NCI-H1092 (cell line): ENCODE measurements around the gene GALNT8.
"Not testable (repeated sequence)": the region's sequence is repeated elsewhere in the genome, so short reads cannot be mapped to it uniquely, and the experiment has no call there.

Experiments
- DNase-seq: peaks from one replicate; lab custom pipeline; 2025; lab: John Stamatoyannopoulos, UW

GALNT8 gene

GRCh38 chr12:4743046-4743445 is 22.8 kb downstream of the GALNT8 start:
- no peak for DNase-seq

- no peak for DNase-seq
Observed at GRCh38 chr12:4744709-4745108, 24.5 kb downstream of the GALNT8 start.

DNA sequence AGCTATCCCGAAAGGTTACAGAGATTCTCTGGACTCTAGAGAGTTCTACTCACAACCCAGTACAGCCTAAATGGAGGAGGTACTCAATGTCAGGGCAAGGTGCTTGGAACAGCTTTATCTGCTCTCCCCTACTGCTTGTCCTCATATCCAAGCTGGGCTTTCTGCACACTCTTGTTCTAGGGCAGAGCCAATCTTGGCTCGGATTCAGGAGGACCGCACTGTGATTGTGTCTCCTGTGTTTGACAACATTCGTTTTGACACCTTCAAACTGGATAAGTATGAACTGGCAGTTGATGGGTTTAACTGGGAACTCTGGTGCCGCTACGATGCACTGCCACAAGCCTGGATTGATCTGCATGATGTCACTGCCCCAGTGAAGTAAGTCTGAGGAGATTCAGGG is 25.0 kb downstream of the GALNT8 start:
- no peak for DNase-seq

GRCh38 chr12:4751654-4752053 is 31.5 kb downstream of the GALNT8 start:
- DNase-seq: not testable (repeated sequence)

GRCh38 chr12:4762773-4763172 is 42.6 kb downstream of the GALNT8 start:
- DNase-seq: no peak

- DNase-seq: peak; percentile 58
Observed at GRCh38 chr12:4763549-4763948, 43.3 kb downstream of the GALNT8 start.

GRCh38 chr12:4766445-4766844 is 46.2 kb downstream of the GALNT8 start:
- no peak for DNase-seq

DNA sequence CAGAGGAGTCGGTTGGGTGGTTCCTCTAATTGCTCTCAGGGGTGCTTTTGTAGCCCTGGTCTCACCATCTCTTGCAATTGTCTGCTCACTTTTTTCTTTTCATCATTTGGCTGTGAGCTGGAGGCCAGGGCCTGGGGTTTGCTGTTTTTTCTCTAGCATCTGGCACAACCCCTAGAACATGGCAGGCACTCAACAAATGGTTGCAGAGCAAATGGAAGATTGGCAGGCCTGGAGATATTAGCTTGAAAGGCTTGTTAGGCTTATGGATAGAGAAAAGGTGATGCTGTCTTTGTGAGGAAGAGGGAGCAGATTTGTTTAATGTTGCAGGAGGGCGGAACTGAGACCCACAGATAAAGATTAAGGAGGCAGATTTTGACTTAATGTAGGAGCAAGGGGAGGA is 47.0 kb downstream of the GALNT8 start:
- DNase-seq: no peak

- no peak for DNase-seq
Observed at GRCh38 chr12:4768341-4768740, 48.1 kb downstream of the GALNT8 start.

GRCh38 chr12:4769073-4769472 is 48.9 kb downstream of the GALNT8 start:
- DNase-seq: no peak

DNA sequence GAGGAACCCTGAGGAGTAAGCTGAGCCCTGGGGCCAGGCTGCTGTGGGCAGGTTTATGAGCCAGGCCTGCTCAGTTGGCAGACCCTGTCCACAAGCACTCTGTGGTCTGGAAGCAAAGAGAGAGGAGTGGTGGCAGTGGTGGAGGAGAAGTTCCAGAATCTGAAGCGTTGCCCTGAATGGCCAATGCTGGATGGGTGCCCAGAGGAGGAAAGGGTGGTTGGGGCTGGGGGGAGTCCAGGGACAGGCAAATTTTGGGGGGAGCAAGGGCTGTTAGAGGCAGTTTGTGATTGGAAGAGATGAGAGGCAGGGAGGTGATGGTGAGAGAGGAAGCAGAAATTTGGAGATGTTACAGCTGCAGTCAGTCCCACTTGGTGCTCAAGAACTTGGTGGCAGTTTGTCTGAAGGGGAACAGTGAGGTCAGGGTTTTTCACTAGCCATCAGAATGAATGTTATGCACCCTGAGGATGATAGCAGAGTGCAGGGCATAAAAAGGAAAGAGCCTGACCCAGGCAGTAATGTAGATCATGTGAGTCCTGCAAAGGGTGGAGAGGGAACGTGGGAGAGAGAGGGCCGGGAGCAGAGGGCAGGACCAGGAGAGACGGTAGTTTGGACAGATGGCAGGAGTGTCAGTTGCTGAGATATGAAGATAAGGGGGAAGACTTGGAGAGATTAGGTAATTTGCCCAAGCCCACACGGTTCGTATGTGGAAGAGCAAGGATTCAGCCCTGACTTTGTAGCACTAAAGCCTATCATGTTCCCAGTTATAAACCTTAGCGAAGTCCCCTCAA is 51.2 kb downstream of the GALNT8 start:
- DNase-seq: no peak

- DNase-seq: no peak
Observed at GRCh38 chr12:4771960-4772566, 51.9 kb downstream of the GALNT8 start.

- no peak for DNase-seq
Observed at GRCh38 chr12:4775936-4776335, 55.7 kb downstream of the GALNT8 start.

DNA sequence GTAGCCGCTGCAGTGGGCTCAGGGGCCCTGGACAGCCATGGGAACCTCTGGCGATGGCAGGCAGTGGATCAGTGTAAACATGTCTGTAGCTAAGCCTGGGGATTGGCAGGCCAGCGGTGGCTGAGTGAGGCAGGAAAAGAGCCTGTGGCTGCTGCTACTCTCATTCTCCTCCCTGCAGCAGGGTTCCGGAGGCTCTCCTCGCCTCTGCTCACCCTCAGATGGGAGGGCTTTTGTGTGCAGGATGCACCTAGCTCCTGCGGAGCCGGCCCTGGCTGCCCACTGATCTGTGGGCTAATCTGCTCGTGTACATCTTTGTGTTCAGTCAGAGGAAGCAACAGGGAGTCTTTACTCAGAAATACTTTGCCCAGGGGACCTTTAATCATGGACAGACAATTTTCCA is 59.5 kb downstream of the GALNT8 start:
- DNase-seq: no peak

DNA sequence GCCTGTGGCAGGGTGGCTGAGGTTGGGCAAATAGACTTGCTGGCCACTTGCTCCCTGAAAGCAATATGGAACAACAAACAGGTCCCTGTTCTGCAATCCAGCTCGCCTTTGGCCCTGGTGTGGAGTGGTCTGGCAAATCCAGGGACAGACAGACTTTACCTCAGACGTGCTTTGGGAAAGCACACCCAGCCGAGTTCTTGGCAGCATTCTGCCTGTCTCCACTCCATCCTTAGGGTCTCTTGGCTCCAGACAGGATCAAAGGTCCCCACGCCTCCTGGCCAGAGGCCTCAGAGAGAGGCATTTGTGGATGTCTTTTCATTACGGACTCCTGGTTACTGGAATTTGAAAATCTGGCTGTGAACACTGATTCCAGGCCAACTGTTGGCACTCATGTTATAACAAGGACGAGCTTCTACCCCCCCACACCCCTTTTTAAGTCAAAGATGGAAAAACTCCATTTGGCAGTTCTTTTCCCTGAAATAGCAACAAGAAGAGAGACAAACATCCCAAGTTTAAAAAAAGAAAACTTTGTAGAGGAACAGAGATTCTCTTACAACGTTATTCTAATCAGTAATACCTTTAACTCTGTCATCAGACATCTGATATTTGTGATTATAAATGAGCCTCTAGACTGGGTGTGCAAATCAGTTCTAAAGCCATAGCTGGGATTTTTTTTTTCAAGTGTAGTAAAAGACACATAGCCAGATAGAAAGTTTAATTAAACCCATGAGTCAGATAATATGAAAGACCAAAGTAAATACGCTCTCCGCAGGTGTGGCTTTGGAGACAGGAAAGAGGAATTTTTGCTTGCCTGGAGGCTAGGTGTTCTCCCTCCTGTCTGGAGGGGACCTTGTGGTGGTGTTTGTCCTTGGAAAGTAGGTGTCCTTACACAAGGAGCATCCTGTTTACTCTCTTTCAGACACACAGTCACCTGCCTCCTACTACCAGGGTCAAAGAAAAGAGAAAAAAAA is 60.7 kb downstream of the GALNT8 start:
- no peak for DNase-seq

DNA sequence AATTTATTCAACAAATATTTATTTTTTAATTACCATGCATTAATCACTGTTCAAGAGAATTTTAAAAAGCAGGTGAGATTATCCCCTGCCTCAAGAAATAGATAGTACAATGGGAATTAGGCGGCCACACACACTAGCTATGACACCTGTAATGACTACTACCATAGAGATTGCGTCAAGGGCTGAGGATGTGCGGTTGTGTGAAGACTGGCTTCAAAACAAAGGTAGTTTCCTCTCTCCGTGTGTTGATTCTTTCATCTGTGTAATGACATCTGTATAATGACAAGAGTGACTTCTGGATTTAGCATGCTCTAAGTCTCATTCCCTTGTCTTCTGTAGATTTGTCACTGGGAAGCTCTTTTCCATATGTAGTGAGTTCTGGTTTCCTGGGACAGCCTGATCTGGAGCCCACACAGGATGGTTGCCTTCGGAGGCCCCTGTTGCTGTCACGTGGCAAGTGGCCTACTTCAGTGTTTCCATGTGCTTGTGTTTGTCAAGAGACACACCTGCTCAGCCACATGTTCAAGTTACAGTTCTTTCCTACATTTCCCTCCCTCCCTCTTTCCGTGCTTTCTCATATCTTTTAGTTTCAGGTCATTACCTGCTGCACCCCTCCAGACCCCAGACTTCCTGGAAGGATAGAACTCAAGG is 64.3 kb downstream of the GALNT8 start:
- DNase-seq: no peak

DNA sequence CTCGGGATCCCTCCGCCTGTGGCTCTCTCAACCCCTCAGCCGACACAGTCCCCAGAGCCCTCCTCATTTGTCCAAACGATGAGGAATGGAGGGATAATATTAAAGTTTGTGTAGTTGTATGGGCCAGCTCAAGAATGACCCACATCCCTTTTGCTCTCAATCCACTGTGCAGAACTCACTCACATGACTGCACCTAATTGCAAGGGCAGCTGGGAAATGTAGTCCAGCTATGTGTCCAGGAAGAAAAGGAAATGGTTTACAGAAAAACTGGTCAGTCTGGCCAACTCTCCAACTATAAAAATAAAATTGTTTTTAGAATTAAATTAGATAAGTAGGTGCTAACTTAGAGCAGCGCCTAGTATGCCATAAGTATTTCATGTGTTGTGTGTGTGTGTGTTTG is 66.6 kb downstream of the GALNT8 start:
- no peak for DNase-seq

DNA sequence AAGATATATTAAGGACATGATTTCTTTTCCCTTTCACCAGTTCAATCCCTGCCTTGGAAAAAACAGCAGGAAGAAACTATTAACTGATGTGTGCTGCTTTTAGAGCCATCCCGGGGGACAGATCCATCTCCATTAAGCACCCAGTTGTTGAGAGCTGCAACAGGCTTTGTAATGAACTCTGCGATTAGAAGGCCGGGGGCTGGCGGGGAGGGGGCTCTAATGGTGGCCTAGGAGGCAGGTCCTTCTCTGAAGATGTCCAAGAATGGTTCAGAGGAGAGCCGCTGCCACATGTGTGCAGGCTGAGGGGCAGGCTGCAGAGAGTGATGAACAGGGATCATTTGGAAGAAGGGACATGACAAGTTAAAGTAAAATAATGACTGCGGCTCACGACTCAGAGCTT is 67.8 kb downstream of the GALNT8 start:
- DNase-seq: no peak

GRCh38 chr12:4789776-4790175 is 69.6 kb downstream of the GALNT8 start:
- DNase-seq: no peak

DNA sequence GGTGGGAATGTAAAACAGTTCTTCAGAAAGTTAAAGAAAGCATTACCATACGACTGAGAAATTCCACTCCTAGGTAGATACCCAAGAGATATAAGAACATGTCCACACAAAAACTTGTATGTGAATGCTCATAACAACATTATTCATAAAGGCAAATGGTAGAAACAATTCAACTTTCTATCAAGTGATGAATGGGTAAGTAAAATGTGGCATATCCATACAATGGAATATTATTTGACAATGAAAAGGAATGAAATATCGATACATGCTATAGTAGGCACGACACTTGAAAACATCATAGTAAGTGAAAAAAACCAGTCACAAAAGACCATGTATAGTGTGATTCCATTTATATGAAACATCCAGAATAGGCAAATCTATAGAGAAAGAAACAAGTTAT is 71.3 kb downstream of the GALNT8 start:
- no peak for DNase-seq

DNA sequence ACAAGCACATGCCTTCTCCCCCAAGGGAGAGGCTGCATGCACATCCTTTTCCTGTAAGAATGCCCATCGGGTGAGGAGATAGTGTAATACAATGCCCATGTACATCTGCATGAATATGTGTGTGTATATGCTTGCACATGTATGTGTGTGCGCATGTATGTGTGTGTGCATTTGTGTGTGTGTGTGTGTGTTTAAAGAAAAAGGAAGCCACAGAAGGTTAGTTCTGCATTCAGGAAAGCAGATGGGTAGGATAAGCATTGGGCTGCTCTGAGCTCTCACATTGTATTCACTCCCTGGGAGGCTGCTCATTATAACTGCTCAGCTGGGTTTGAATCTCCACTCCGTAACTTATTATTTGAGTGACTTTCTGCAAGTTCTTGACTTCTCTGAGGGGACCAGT is 74.3 kb downstream of the GALNT8 start:
- no peak for DNase-seq

DNA sequence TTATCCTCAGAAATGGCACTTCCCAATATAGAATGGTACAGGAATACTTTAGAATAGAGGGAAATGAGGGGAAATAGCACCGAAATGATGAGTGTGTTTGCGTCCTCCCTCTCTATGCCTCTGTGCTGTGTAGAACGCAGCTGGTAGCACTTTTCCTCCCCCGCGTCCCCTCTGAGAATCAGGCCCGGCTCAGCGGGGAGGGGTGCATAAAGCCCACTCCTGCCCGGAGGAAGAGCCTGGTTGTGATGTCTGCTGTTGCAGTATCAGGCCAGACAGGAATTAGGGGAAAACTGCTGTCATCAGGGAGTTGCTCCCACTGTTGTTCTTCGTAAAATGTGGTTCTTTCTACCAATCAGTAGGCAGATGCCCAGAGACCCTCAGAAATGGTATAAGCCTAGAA is 76.0 kb downstream of the GALNT8 start:
- DNase-seq: no peak
